Measurements from ENCODE around the gene ICE1.

The ICE1 gene

DNA sequence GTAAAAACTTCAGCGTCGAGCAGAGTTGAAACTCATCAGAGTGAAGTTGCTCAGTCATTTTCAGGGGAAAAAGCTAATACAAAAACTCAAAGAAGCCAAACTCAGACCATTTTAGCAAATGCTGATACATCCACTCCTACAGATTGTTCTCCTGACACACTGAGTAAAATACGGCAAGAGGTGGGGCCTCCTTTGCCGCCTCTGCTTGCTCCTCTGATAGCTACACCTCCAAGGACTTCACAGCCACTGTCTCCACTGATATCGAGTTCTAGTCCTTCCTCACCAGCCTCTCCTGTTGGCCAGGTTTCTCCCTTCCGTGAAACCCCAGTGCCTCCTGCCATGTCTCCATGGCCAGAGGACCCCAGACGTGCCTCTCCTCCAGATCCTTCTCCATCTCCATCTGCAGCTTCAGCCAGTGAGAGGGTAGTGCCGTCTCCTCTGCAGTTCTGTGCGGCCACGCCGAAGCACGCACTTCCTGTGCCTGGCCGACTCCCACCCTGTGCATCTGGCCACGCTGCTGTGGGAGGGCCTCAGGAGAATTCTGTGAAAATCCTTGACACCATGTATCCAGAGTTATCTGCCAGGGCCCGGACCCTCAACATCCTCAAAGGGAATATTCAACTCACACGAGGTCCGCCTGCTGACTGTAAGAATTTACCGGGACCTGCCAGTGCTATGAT, 41.7 kb downstream of the ICE1 start:
- H3K4me1 ChIP-seq (ENCODE audit: control extremely low read depth in 1 of 4, control insufficient read depth in 4 of 4, insufficient read depth in 4 of 4, low read length in 3 of 4) = no peaks in the 10 kb centered on the region

DNA sequence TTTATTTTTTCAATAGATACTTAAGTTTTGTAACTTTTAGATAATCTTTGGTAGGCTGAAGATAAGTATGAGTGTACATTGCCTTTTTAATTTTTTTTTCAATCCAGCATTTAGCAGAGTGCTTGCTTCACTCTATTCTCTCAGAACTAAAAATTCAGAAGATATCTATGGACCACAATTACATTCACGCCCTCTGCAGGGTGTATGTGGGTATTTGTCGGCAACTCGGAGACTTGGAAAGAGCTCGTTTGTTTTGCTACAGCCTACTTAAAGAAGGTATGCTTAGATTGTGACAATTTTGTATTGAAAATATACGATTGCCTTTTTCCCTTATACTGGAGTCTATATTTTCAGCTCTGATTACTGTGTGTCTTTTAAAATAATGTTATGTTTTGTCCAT, 43.8 kb downstream of the ICE1 start:
- H3K27ac ChIP-seq (ENCODE audit: insufficient read depth in 1 of 2, low read depth in 1 of 2, low read length in 2 of 2, poor library complexity in 1 of 2, severe bottlenecking in 2 of 2) = no peak overlapping the region
- no peaks in the 10 kb centered on the region for H3K4me1 ChIP-seq (ENCODE audit: control extremely low read depth in 1 of 4, control insufficient read depth in 4 of 4, insufficient read depth in 4 of 4, low read length in 3 of 4)
- ChIA-PET CTCF (interaction anchor here (1.3 kb wide), 1 partner anchor 97 kb away, joined by 3 read pairs; no protein-coding TSS in a partner anchor), POLR2A (no interaction called here)
- no peaks in the 10 kb centered on the region for H3K27me3 ChIP-seq (replicated peaks in 2 of 5; ENCODE audit: control insufficient read depth in 4 of 5, insufficient read depth in 5 of 5, low read length in 4 of 5)
- whole genome bisulfite sequencing (ENCODE audit: insufficient coverage) = 93% methylated on average over 3 of the region's 5 CpGs
- DNase-seq = no peak
- no peaks in the 10 kb centered on the region for H3K9me3 ChIP-seq (ENCODE audit: control extremely low read depth in 1 of 5, control insufficient read depth in 4 of 5, insufficient read depth in 2 of 5, low read depth in 1 of 5, low read length in 4 of 5)
- no peak overlapping the region for H3K4me3 ChIP-seq (ENCODE audit: control insufficient read depth in 1 of 7, extremely low read depth in 1 of 7, insufficient read depth in 4 of 7, low read depth in 2 of 7, low read length in 6 of 7)
- peaks cover 10 to 70% (median 32%) of the 10 kb centered on the region in 4 experiments for H3K36me3 ChIP-seq (ENCODE audit: control insufficient read depth in 4 of 4, insufficient read depth in 4 of 4, low read length in 3 of 4)

More for the DNA sequence above, 41.7 kb downstream of the ICE1 start:
- POLR2A ChIA-PET = no interaction called here
- WGBS (ENCODE audit: insufficient coverage) = 96% methylated on average over 18 of the region's 18 CpGs
- Histone ChIP-seq H3K27me3 (replicated peaks in 2 of 5; ENCODE audit: control insufficient read depth in 4 of 5, insufficient read depth in 5 of 5, low read length in 4 of 5) (no peaks in the 10 kb centered on the region), H3K36me3 (ENCODE audit: control insufficient read depth in 4 of 4, insufficient read depth in 4 of 4, low read length in 3 of 4) (peaks cover 21 to 84% (median 47%) of the 10 kb centered on the region in 4 experiments), H3K4me3 (ENCODE audit: control insufficient read depth in 1 of 7, extremely low read depth in 1 of 7, insufficient read depth in 4 of 7, low read depth in 2 of 7, low read length in 6 of 7) (no peak overlapping the region), H3K27ac (ENCODE audit: insufficient read depth in 1 of 2, low read depth in 1 of 2, low read length in 2 of 2, poor library complexity in 1 of 2, severe bottlenecking in 2 of 2) (no peak overlapping the region), H3K9me3 (ENCODE audit: control extremely low read depth in 1 of 5, control insufficient read depth in 4 of 5, insufficient read depth in 2 of 5, low read depth in 1 of 5, low read length in 4 of 5) (no peaks in the 10 kb centered on the region)
- no peak for DNase-seq
- CTCF ChIA-PET = no interaction called here

DNA sequence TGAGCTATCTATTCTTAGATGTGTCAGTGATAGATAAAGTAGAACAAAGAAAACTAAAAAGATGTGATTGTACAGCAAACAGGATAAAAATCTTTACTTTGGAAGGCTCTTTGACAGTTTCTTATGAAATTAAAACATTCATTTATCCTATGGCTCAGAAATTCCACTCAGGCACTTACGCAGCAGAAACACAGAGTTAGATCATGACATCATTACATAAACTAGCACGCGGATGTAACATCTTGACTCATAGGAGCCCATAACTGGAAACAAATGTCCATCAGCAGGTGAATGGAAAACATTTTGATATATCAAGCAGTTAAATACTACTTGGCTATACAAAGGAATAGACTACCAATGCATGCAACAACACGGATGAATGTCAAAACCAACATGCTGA, 45.3 kb downstream of the ICE1 start:
- POLR2A ChIA-PET = interaction anchor here (0.9 kb wide), 1 partner anchor 15 kb away, joined by 3 read pairs; no protein-coding TSS in a partner anchor
- Histone ChIP-seq H3K27ac (ENCODE audit: insufficient read depth in 1 of 2, low read depth in 1 of 2, low read length in 2 of 2, poor library complexity in 1 of 2, severe bottlenecking in 2 of 2) (no peak overlapping the region), H3K27me3 (replicated peaks in 2 of 5; ENCODE audit: control insufficient read depth in 4 of 5, insufficient read depth in 5 of 5, low read length in 4 of 5) (no peaks in the 10 kb centered on the region), H3K36me3 (ENCODE audit: control insufficient read depth in 4 of 4, insufficient read depth in 4 of 4, low read length in 3 of 4) (peaks cover 13 to 55% (median 22%) of the 10 kb centered on the region in 4 experiments), H3K4me1 (ENCODE audit: control extremely low read depth in 1 of 4, control insufficient read depth in 4 of 4, insufficient read depth in 4 of 4, low read length in 3 of 4) (no peaks in the 10 kb centered on the region), H3K9me3 (ENCODE audit: control extremely low read depth in 1 of 5, control insufficient read depth in 4 of 5, insufficient read depth in 2 of 5, low read depth in 1 of 5, low read length in 4 of 5) (no peaks in the 10 kb centered on the region), H3K4me3 (ENCODE audit: control insufficient read depth in 1 of 7, extremely low read depth in 1 of 7, insufficient read depth in 4 of 7, low read depth in 2 of 7, low read length in 6 of 7) (no peak overlapping the region)
- 100% methylated on average over 1 of the region's 4 CpGs for WGBS (ENCODE audit: insufficient coverage)
- no peak for DNase-seq
- CTCF ChIA-PET = no interaction called here

DNA sequence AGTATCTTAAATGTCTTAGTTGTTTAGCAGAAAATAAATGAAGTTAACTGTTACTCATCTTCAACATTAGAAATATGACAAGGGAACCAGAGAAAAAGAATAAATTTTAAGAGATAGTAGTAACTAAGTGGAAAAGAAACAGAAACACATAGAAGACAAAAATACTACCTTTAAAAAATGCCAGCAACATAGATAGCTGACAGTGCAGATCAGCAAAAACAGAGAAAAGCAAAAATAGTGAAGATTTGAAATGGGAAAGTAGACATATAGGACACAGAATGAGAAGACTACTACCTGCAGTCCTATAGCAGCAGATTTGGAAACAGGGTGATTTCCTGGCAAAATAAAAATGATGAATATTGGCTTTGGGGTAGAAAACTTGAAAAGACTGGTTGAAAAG, 48.5 kb downstream of the ICE1 start:
- DNase-seq = no peak
- H3K4me1 ChIP-seq (ENCODE audit: control extremely low read depth in 1 of 4, control insufficient read depth in 4 of 4, insufficient read depth in 4 of 4, low read length in 3 of 4) = no peaks in the 10 kb centered on the region
- ChIA-PET CTCF (no interaction called here), POLR2A (no interaction called here)
- no peak overlapping the region for H3K4me3 ChIP-seq (ENCODE audit: control insufficient read depth in 1 of 7, extremely low read depth in 1 of 7, insufficient read depth in 4 of 7, low read depth in 2 of 7, low read length in 6 of 7)
- H3K27me3 ChIP-seq (replicated peaks in 2 of 5; ENCODE audit: control insufficient read depth in 4 of 5, insufficient read depth in 5 of 5, low read length in 4 of 5) = no peaks in the 10 kb centered on the region
- H3K27ac ChIP-seq (ENCODE audit: insufficient read depth in 1 of 2, low read depth in 1 of 2, low read length in 2 of 2, poor library complexity in 1 of 2, severe bottlenecking in 2 of 2) = no peak overlapping the region
- peaks cover 6 to 44% (median 19%) of the 10 kb centered on the region in 4 experiments for H3K36me3 ChIP-seq (ENCODE audit: control insufficient read depth in 4 of 4, insufficient read depth in 4 of 4, low read length in 3 of 4)
- H3K9me3 ChIP-seq (ENCODE audit: control extremely low read depth in 1 of 5, control insufficient read depth in 4 of 5, insufficient read depth in 2 of 5, low read depth in 1 of 5, low read length in 4 of 5) = no peaks in the 10 kb centered on the region

DNA sequence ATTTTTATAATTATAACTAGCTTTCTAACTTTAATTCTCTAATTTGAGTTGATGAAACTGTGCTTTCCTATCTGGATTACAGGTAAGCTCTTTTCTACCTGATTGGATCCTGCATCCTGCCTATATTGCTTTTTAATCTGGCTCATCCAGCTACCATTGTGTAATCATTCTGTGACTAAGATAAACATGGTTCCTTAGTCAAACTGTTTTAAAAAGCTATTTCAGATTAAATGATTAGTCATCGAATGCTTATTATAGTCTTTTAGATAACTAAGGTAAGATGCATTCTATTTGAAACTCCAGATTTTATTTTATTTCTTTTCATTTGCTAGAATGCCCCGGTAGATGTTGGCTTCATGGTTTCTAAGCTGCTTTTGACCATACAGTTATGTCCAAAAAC, 50.7 kb downstream of the ICE1 start:
- ChIA-PET POLR2A (no interaction called here), CTCF (no interaction called here)
- no peaks in the 10 kb centered on the region for H3K27me3 ChIP-seq (replicated peaks in 2 of 5; ENCODE audit: control insufficient read depth in 4 of 5, insufficient read depth in 5 of 5, low read length in 4 of 5)
- no peaks in the 10 kb centered on the region for H3K9me3 ChIP-seq (ENCODE audit: control extremely low read depth in 1 of 5, control insufficient read depth in 4 of 5, insufficient read depth in 2 of 5, low read depth in 1 of 5, low read length in 4 of 5)
- peaks cover 5 to 31% (median 20%) of the 10 kb centered on the region in 4 experiments for H3K36me3 ChIP-seq (ENCODE audit: control insufficient read depth in 4 of 4, insufficient read depth in 4 of 4, low read length in 3 of 4)
- no peaks in the 10 kb centered on the region for H3K4me1 ChIP-seq (ENCODE audit: control extremely low read depth in 1 of 4, control insufficient read depth in 4 of 4, insufficient read depth in 4 of 4, low read length in 3 of 4)
- H3K27ac ChIP-seq (ENCODE audit: insufficient read depth in 1 of 2, low read depth in 1 of 2, low read length in 2 of 2, poor library complexity in 1 of 2, severe bottlenecking in 2 of 2) = no peak overlapping the region
- no peak for DNase-seq
- H3K4me3 ChIP-seq (ENCODE audit: control insufficient read depth in 1 of 7, extremely low read depth in 1 of 7, insufficient read depth in 4 of 7, low read depth in 2 of 7, low read length in 6 of 7) = no peak overlapping the region
- 100% methylated on average over 1 of the region's 2 CpGs for WGBS (ENCODE audit: insufficient coverage)

DNA sequence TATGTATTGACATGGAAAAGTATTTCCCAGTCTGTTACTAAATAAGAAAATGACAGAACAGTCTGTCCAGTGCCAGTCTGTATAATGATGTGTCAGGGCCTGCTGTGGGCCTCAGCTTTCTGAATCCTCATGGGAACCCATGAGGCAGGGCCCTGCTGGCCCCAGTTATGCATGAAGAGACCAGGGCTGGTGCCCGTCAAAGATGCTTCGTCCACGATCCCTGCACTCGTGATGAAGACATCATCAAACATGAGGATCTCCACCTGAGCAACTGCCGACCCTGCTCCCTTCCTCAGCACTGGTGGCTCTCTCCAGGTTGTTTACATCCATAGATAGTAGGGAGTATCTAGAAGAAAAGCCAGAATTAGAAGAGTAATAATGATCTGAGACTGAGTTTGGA, 52.5 kb downstream of the ICE1 start:
- ChIA-PET CTCF (interaction anchor here (0.7 kb wide), 1 partner anchor 14 kb away, joined by 3 read pairs; no protein-coding TSS in a partner anchor), POLR2A (no interaction called here)
- Histone ChIP-seq H3K4me1 (ENCODE audit: control extremely low read depth in 1 of 4, control insufficient read depth in 4 of 4, insufficient read depth in 4 of 4, low read length in 3 of 4) (no peaks in the 10 kb centered on the region), H3K9me3 (ENCODE audit: control extremely low read depth in 1 of 5, control insufficient read depth in 4 of 5, insufficient read depth in 2 of 5, low read depth in 1 of 5, low read length in 4 of 5) (no peaks in the 10 kb centered on the region), H3K36me3 (ENCODE audit: control insufficient read depth in 4 of 4, insufficient read depth in 4 of 4, low read length in 3 of 4) (peaks cover 5 to 31% (median 18%) of the 10 kb centered on the region in 4 experiments), H3K27ac (ENCODE audit: insufficient read depth in 1 of 2, low read depth in 1 of 2, low read length in 2 of 2, poor library complexity in 1 of 2, severe bottlenecking in 2 of 2) (no peak overlapping the region), H3K27me3 (replicated peaks in 2 of 5; ENCODE audit: control insufficient read depth in 4 of 5, insufficient read depth in 5 of 5, low read length in 4 of 5) (no peaks in the 10 kb centered on the region), H3K4me3 (ENCODE audit: control insufficient read depth in 1 of 7, extremely low read depth in 1 of 7, insufficient read depth in 4 of 7, low read depth in 2 of 7, low read length in 6 of 7) (no peak overlapping the region)
- WGBS (ENCODE audit: insufficient coverage) = no CpG with 5 or more reads among the region's 5 CpGs
- no peak for DNase-seq

DNA sequence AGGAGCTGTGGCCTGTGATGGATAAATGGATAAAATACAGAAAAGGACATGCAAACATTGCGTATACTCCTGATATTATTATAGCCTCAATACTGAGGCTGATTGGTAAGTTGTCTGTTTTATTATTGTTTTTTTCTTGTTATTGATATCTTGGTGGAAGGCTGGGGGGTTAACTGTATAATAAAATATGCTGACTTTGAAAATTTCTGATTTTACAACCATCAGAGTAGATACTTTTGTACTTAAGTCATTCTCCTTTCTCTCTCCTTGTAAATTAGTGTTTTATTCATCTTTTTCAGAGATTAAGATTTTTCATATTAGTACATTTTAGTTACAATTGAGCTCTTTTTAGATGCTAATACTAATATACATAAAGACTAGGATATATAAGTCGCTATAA, 53.5 kb downstream of the ICE1 start:
- Histone ChIP-seq H3K27me3 (replicated peaks in 2 of 5; ENCODE audit: control insufficient read depth in 4 of 5, insufficient read depth in 5 of 5, low read length in 4 of 5) (no peaks in the 10 kb centered on the region), H3K4me3 (ENCODE audit: control insufficient read depth in 1 of 7, extremely low read depth in 1 of 7, insufficient read depth in 4 of 7, low read depth in 2 of 7, low read length in 6 of 7) (no peak overlapping the region), H3K36me3 (ENCODE audit: control insufficient read depth in 4 of 4, insufficient read depth in 4 of 4, low read length in 3 of 4) (peaks cover 3 to 31% (median 17%) of the 10 kb centered on the region in 4 experiments), H3K9me3 (ENCODE audit: control extremely low read depth in 1 of 5, control insufficient read depth in 4 of 5, insufficient read depth in 2 of 5, low read depth in 1 of 5, low read length in 4 of 5) (no peaks in the 10 kb centered on the region), H3K4me1 (ENCODE audit: control extremely low read depth in 1 of 4, control insufficient read depth in 4 of 4, insufficient read depth in 4 of 4, low read length in 3 of 4) (no peaks in the 10 kb centered on the region), H3K27ac (ENCODE audit: insufficient read depth in 1 of 2, low read depth in 1 of 2, low read length in 2 of 2, poor library complexity in 1 of 2, severe bottlenecking in 2 of 2) (no peak overlapping the region)
- ChIA-PET POLR2A (no interaction called here), CTCF (no interaction called here)
- no CpG with 5 or more reads among the region's 2 CpGs for WGBS (ENCODE audit: insufficient coverage)
- DNase-seq = no peak

Measured in common myeloid progenitor, CD34-positive (primary cell).